Measurements from ENCODE around the gene CALD1.

DNA sequence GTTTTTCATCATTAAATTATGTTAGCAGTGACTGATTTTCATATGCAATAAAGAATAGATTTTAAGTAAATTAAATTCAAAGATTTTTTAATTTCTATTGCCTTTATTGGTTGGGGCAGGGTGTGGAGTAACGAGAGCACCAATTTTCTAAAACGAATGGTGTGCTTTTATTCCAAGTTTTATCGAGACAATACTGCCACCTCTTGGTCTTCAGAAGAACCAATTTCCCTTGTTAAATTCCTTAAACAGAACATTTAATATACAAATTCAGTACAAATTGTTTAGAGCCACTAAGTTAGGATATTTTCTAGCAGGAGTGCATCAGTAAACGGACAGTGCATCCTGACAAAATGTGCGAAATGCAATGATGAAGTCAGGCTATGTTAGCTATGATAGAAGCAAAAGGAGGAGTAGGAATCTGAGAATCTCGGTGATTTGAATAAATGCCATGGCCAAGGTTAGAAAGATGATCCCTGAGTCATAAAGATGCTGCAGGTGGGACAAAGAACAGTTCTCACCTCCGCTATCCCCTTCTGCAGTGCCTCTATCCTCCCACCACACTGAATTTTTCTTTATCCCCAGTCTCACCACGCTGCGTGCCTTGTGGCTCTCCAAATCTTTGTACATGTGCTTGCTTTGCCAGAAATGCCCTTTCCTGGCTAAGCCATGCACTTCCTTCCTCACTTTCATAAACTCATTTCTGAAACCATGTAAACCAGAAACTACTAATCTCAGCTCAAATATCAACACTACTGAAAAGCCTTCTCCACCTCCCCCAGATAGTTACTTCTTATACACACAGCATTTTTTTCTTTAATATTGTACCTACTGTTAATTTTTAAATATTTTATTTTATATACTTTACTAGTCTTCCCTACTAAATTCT lies 175.0 kb downstream of the CALD1 start:
- no peak for TF ChIP-seq EZH2 (IDR thresholded peaks at IDR 0.05; ENCODE audit: low read length, unreplicated experiment)
- TF ChIP-seq, protein P1, sequence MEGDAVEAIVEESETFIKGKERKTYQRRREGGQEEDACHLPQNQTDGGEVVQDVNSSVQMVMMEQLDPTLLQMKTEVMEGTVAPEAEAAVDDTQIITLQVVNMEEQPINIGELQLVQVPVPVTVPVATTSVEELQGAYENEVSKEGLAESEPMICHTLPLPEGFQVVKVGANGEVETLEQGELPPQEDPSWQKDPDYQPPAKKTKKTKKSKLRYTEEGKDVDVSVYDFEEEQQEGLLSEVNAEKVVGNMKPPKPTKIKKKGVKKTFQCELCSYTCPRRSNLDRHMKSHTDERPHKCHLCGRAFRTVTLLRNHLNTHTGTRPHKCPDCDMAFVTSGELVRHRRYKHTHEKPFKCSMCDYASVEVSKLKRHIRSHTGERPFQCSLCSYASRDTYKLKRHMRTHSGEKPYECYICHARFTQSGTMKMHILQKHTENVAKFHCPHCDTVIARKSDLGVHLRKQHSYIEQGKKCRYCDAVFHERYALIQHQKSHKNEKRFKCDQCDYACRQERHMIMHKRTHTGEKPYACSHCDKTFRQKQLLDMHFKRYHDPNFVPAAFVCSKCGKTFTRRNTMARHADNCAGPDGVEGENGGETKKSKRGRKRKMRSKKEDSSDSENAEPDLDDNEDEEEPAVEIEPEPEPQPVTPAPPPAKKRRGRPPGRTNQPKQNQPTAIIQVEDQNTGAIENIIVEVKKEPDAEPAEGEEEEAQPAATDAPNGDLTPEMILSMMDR (conservative IDR thresholded peaks at IDR 0.05; ENCODE audit: low read depth, low read length), result peak; percentile 74

Measured in PC-3 (cell line).